ENCODE data around the gene B3GNT7. TPM values are rescaled to one million over a fixed set of nuclear protein-coding genes. Genes with fewer than 3 reads are reported as not detected.

Gene B3GNT7
- total RNA-seq, 2 experiments from 2014 or later: 7.8 to 8.7 TPM

GRCh38 chr2:231413921-231414476, 18.5 kb downstream of the B3GNT7 start:
- POLR2A ChIA-PET: interaction anchor here (0.6 kb wide), 1 partner anchor 184 kb away, joined by 3 read pairs; no protein-coding TSS in a partner anchor
- Histone ChIP-seq H3K4me3 (ENCODE audit: low read depth, low read length, poor library complexity, severe bottlenecking) (no peak overlapping the region), H3K79me2 (ENCODE audit: insufficient read depth, low read depth, low read length) (no peaks in the 10 kb centered on the region), H3K4me2 (ENCODE audit: low read length) (no peak overlapping the region), H2AFZ (ENCODE audit: low read length) (no peak overlapping the region), H3K9me3 (ENCODE audit: low read length) (peaks cover 15% of the 10 kb centered on the region; the same call in 1 of the 2 replicates), H3K36me3 (ENCODE audit: insufficient read depth, low read length) (no peaks in the 10 kb centered on the region), H4K20me1 (ENCODE audit: insufficient read depth, low read length) (no peaks in the 10 kb centered on the region), H3K9me2 (ENCODE audit: insufficient read depth, low read length) (no peaks in the 10 kb centered on the region), H3K27ac (ENCODE audit: low read depth, low read length, poor library complexity, severe bottlenecking) (no peak overlapping the region), H3K4me1 (ENCODE audit: insufficient read depth, low read length, poor library complexity, severe bottlenecking) (no peaks in the 10 kb centered on the region)
- TF ChIP-seq EZH2phosphoT487 (IDR thresholded peaks at IDR 0.05; ENCODE audit: borderline replicate concordance, low read depth, low read length) (no peak), CTCF (conservative IDR thresholded peaks at IDR 0.05; ENCODE audit: low read length) (no peak)
- no peak for DNase-seq (ENCODE audit: low spot score)
- CTCF ChIA-PET (ENCODE audit: unreplicated experiment): no interaction called here
- BruUV-seq (replicated peaks): no TSS peak
- intact Hi-C loops (cut with micrococcal nuclease; ENCODE audit: unreplicated experiment): no loop called here

GRCh38 chr2:231415029-231415428, 19.5 kb downstream of the B3GNT7 start:
- H4K20me1 ChIP-seq (ENCODE audit: insufficient read depth, low read length): no peaks in the 10 kb centered on the region
- no peak overlapping the region for H3K4me3 ChIP-seq (ENCODE audit: low read depth, low read length, poor library complexity, severe bottlenecking)
- no peak overlapping the region for H3K4me2 ChIP-seq (ENCODE audit: low read length)
- DNase-seq (ENCODE audit: low spot score): no peak
- ChIA-PET POLR2A (no interaction called here), CTCF (ENCODE audit: unreplicated experiment) (no interaction called here)
- intact Hi-C loops (cut with micrococcal nuclease; ENCODE audit: unreplicated experiment): no loop called here
- H2AFZ ChIP-seq (ENCODE audit: low read length): no peak overlapping the region
- no peaks in the 10 kb centered on the region for H3K36me3 ChIP-seq (ENCODE audit: insufficient read depth, low read length)
- H3K4me1 ChIP-seq (ENCODE audit: insufficient read depth, low read length, poor library complexity, severe bottlenecking): no peaks in the 10 kb centered on the region
- H3K9me3 ChIP-seq (ENCODE audit: low read length): peaks cover 13% of the 10 kb centered on the region; the same call in 1 of the 2 replicates
- H3K27ac ChIP-seq (ENCODE audit: low read depth, low read length, poor library complexity, severe bottlenecking): no peak overlapping the region
- BruUV-seq (replicated peaks): no TSS peak
- H3K9me2 ChIP-seq (ENCODE audit: insufficient read depth, low read length): no peaks in the 10 kb centered on the region
- H3K79me2 ChIP-seq (ENCODE audit: insufficient read depth, low read depth, low read length): no peaks in the 10 kb centered on the region
- TF ChIP-seq CTCF (conservative IDR thresholded peaks at IDR 0.05; ENCODE audit: low read length) (no peak), EZH2phosphoT487 (IDR thresholded peaks at IDR 0.05; ENCODE audit: borderline replicate concordance, low read depth, low read length) (no peak)

- TF ChIP-seq EZH2phosphoT487 (IDR thresholded peaks at IDR 0.05; ENCODE audit: borderline replicate concordance, low read depth, low read length) (no peak), CTCF (conservative IDR thresholded peaks at IDR 0.05; ENCODE audit: low read length) (no peak)
- no peak for DNase-seq (ENCODE audit: low spot score)
- no peak overlapping the region for H3K27ac ChIP-seq (ENCODE audit: low read depth, low read length, poor library complexity, severe bottlenecking)
- POLR2A ChIA-PET: no interaction called here
- no peak overlapping the region for H3K4me3 ChIP-seq (ENCODE audit: low read depth, low read length, poor library complexity, severe bottlenecking)
- no peaks in the 10 kb centered on the region for H3K79me2 ChIP-seq (ENCODE audit: insufficient read depth, low read depth, low read length)
- H3K36me3 ChIP-seq (ENCODE audit: insufficient read depth, low read length): no peaks in the 10 kb centered on the region
- H2AFZ ChIP-seq (ENCODE audit: low read length): no peak overlapping the region
- no peaks in the 10 kb centered on the region for H3K4me1 ChIP-seq (ENCODE audit: insufficient read depth, low read length, poor library complexity, severe bottlenecking)
- no peaks in the 10 kb centered on the region for H3K9me2 ChIP-seq (ENCODE audit: insufficient read depth, low read length)
- intact Hi-C loops (cut with micrococcal nuclease; ENCODE audit: unreplicated experiment): no loop called here
- H3K9me3 ChIP-seq (ENCODE audit: low read length): no peaks in the 10 kb centered on the region
- no peak overlapping the region for H3K4me2 ChIP-seq (ENCODE audit: low read length)
- no TSS peak for BruUV-seq (replicated peaks)
- CTCF ChIA-PET (ENCODE audit: unreplicated experiment): no interaction called here
- H4K20me1 ChIP-seq (ENCODE audit: insufficient read depth, low read length): no peaks in the 10 kb centered on the region
Observed at GRCh38 chr2:231418820-231419640, 23.5 kb downstream of the B3GNT7 start.
